Keratinocyte (primary cell): Measurements from ENCODE around the gene LY9. TPM values are rescaled to one million over a fixed set of nuclear protein-coding genes. Genes with fewer than 3 reads are reported as not detected.

Experiments
- DNase-seq: peaks from one replicate; pipeline ENCODE4 v3.0.0-alpha.2; 2011; ENCODE audit warnings: low read depth, missing footprints, low spot score
- FAIRE-seq: peaks from 2 replicates; lab custom pipeline; 2011; peaks lifted over from hg19 to GRCh38; lab: Jason Lieb, UNC
- H2AFZ ChIP-seq: 2 replicates; pipeline ENCODE4 v1.6.0; 2012; ENCODE audit warnings: low read length, control low read depth, inconsistent platforms; ENCODE audit not compliant: control insufficient read depth
- H3K27ac ChIP-seq: 2 replicates; pipeline ENCODE4 v1.5.1; 2011; ENCODE audit warnings: low read length; ENCODE audit not compliant: control insufficient read depth, insufficient read depth
- H3K27me3 ChIP-seq: 3 replicates; pipeline ENCODE4 v1.6.0; 2011; ENCODE audit warnings: low read length; ENCODE audit not compliant: control insufficient read depth, insufficient read depth; ENCODE audit errors: extremely low read depth
- H3K36me3 ChIP-seq, 2 experiments: 2 replicates in 1 of 2; 3 replicates in 1 of 2; pipeline ENCODE4 v1.5.1; 2011; ENCODE audit warnings: low read length in 2 of 2, mild to moderate bottlenecking in 1 of 2; ENCODE audit not compliant: control insufficient read depth in 2 of 2, insufficient read depth in 2 of 2; ENCODE audit errors: extremely low read depth in 1 of 2
- H3K4me1 ChIP-seq: 3 replicates; pipeline ENCODE4 v1.5.1; 2011; ENCODE audit warnings: low read length; ENCODE audit not compliant: control insufficient read depth, insufficient read depth; ENCODE audit errors: extremely low read depth
- H3K4me2 ChIP-seq: 3 replicates; pipeline ENCODE4 v1.6.0; 2011; ENCODE audit warnings: low read depth, low read length; ENCODE audit not compliant: control insufficient read depth, insufficient read depth; ENCODE audit errors: extremely low read depth
- H3K4me3 ChIP-seq, 3 experiments: fragments of 200-600 bp in 1 of 3; sonication (generic) in 1 of 3; 2 replicates in 2 of 3; 3 replicates in 1 of 3; pipeline ENCODE4 v1.5.1; 2011 to 2016; ENCODE audit warnings: low read length in 3 of 3, mild to moderate bottlenecking in 3 of 3, control low read depth in 2 of 3, inconsistent platforms in 1 of 3, low read depth in 1 of 3, mixed read lengths in 1 of 3, mixed run types in 1 of 3, moderate library complexity in 1 of 3; ENCODE audit not compliant: control insufficient read depth in 2 of 3, insufficient read depth in 2 of 3; ENCODE audit errors: extremely low read depth in 1 of 3
- H3K79me2 ChIP-seq: 2 replicates; pipeline ENCODE4 v1.6.0; 2012; ENCODE audit warnings: low read length; ENCODE audit not compliant: control insufficient read depth, insufficient read depth
- H3K9ac ChIP-seq: 3 replicates; pipeline ENCODE4 v1.6.0; 2011; ENCODE audit warnings: low read length; ENCODE audit not compliant: control insufficient read depth, insufficient read depth; ENCODE audit errors: extremely low read depth
- H3K9me1 ChIP-seq: 3 replicates; pipeline ENCODE4 v1.6.0; 2011; ENCODE audit warnings: low read length; ENCODE audit not compliant: control insufficient read depth, insufficient read depth; ENCODE audit errors: extremely low read depth
- H3K9me3 ChIP-seq: 2 replicates; pipeline ENCODE4 v1.5.1; 2012; ENCODE audit warnings: low read depth, low read length; ENCODE audit not compliant: control insufficient read depth
- H4K20me1 ChIP-seq: 3 replicates; pipeline ENCODE4 v1.6.0; 2011; ENCODE audit warnings: low read length; ENCODE audit not compliant: control insufficient read depth, insufficient read depth; ENCODE audit errors: extremely low read depth
- CTCF ChIP-seq, 3 experiments: IDR thresholded peaks in 1 of 3; conservative IDR thresholded peaks in 1 of 3; optimal IDR thresholded peaks in 1 of 3; 2 replicates in 2 of 3; 3 replicates in 1 of 3; pipeline versions ENCODE3 to v1.5.1; 2011; ENCODE audit warnings: low read length in 3 of 3, mild to moderate bottlenecking in 3 of 3, moderate library complexity in 2 of 3, control low read depth in 1 of 3, inconsistent platforms in 1 of 3; ENCODE audit not compliant: insufficient read depth in 2 of 3; ENCODE audit errors: extremely low read depth in 1 of 3
- EZH2 ChIP-seq: IDR thresholded peaks from one replicate; pipeline ENCODE4 v1.6.1; 2012; ENCODE audit warnings: inconsistent platforms, mild to moderate bottlenecking, low read length, moderate library complexity
- dilution Hi-C: fragments of 300-500 bp; cut with MboI; formaldehyde crosslinking; loops from one replicate; pipeline ENCODE4 v1.7.0; 2020; ENCODE audit warnings: low sequenced_read_pairs; ENCODE audit not compliant: extremely low pct_ligation_motif_present
- polyA plus RNA-seq, 5 experiments: library from polyadenylated mRNA; depleted of rRNA in 3 of 5; stranded (reverse) in 3 of 5; stranded (forward) in 1 of 5; unstranded in 1 of 5; fragments of >200 nt; gene quantifications; 1 replicate in 1 of 5; 2 replicates in 3 of 5; 3 replicates in 1 of 5; pipeline versions ENCODE4 v1.2.1 to v1.2.3, GENCODE V29; 2011 to 2012; ENCODE audit warnings: missing spikeins in 2 of 5, low read depth in 1 of 5, low replicate concordance in 1 of 5

Gene LY9
- polyA plus RNA-seq, 1 donor (not counting 4 experiments of a cell fraction or from before 2014, with no cell fraction given): not detected

- H3K27me3 ChIP-seq: no peaks in the 10 kb centered on the region
- no peak for DNase-seq
- H3K4me1 ChIP-seq: peaks cover 18% of the 10 kb centered on the region
- H3K9ac ChIP-seq: no peak overlapping the region
- no peak overlapping the region for H3K4me2 ChIP-seq
- H3K79me2 ChIP-seq: no peaks in the 10 kb centered on the region
- H3K27ac ChIP-seq: no peak overlapping the region
- no peak overlapping the region for H3K4me3 ChIP-seq
- FAIRE-seq: no peak
- H4K20me1 ChIP-seq: no peaks in the 10 kb centered on the region
- no peak overlapping the region for H2AFZ ChIP-seq
- H3K9me3 ChIP-seq: no peaks in the 10 kb centered on the region
- dilution Hi-C loops: no loop called here
- H3K36me3 ChIP-seq: no peaks in the 10 kb centered on the region
- H3K9me1 ChIP-seq: no peaks in the 10 kb centered on the region
- TF ChIP-seq CTCF (optimal IDR thresholded peaks at IDR 0.05 in 1 of 3, IDR thresholded peaks at IDR 0.05 in 1 of 3, conservative IDR thresholded peaks at IDR 0.05 in 1 of 3; ENCODE audit: extremely low read depth in 1 of 3, insufficient read depth in 2 of 3, low read length in 3 of 3): no peak
- TF ChIP-seq EZH2: no peak
These were observed 33.8 kb downstream of the LY9 start for GRCh38 chr1:160829766-160830165.

- FAIRE-seq (peak; percentile 9), DNase-seq (peak; percentile 32)
- no peaks in the 10 kb centered on the region for H3K79me2 ChIP-seq
- dilution Hi-C loops: no loop called here
- no peak overlapping the region for H3K4me2 ChIP-seq
- H3K4me1 ChIP-seq: peaks cover 18% of the 10 kb centered on the region
- no peak overlapping the region for H2AFZ ChIP-seq
- no peak for TF ChIP-seq EZH2
- TF ChIP-seq CTCF (optimal IDR thresholded peaks at IDR 0.05 in 1 of 3, IDR thresholded peaks at IDR 0.05 in 1 of 3, conservative IDR thresholded peaks at IDR 0.05 in 1 of 3; ENCODE audit: extremely low read depth in 1 of 3, insufficient read depth in 2 of 3, low read length in 3 of 3): peak; percentile 81 to 86 (median 84)
- H3K4me3 ChIP-seq: no peak overlapping the region
- no peaks in the 10 kb centered on the region for H3K9me3 ChIP-seq
- no peaks in the 10 kb centered on the region for H3K9me1 ChIP-seq
- no peak overlapping the region for H3K9ac ChIP-seq
- no peaks in the 10 kb centered on the region for H3K27me3 ChIP-seq
- no peaks in the 10 kb centered on the region for H4K20me1 ChIP-seq
- no peaks in the 10 kb centered on the region for H3K36me3 ChIP-seq
- H3K27ac ChIP-seq: no peak overlapping the region
These were observed 34.6 kb downstream of the LY9 start for GRCh38 chr1:160830321-160831153.
